Measurements from ENCODE around the gene LGALS9C. TPM values are rescaled to one million over a fixed set of nuclear protein-coding genes. Genes with fewer than 3 reads are reported as not detected.
"Not testable (repeated sequence)": the region's sequence is repeated elsewhere in the genome, so short reads cannot be mapped to it uniquely, and the experiment has no call there.

LGALS9C gene
- total and polyA plus RNA-seq, 2 of the 13 experiments (the other 11 are each of a cell fraction or from before 2014, with no cell fraction given) = not detected

GRCh38 chr17:18463831-18464502 lies 12.6 kb upstream of the LGALS9C start:
- H3K4me3 ChIP-seq (replicated peaks in 1 of 3; ENCODE audit: insufficient read depth in 1 of 3, low read depth in 2 of 3, low read length in 3 of 3); H3K27me3 ChIP-seq (ENCODE audit: control insufficient read depth in 1 of 2, insufficient read depth in 2 of 2, low read length in 2 of 2); in situ Hi-C loops (cut with HindIII; ENCODE audit: extremely low pct_ligation_motif_present, low pct_unique_long_range_greater_than_20kb); intact Hi-C loops (cut with micrococcal nuclease; ENCODE audit: unreplicated experiment); DNase-seq (ENCODE audit: low spot score); H3K27ac ChIP-seq (ENCODE audit: extremely low read length, insufficient read depth, low read length); ATAC-seq; H3K4me2 ChIP-seq (ENCODE audit: low read depth, low read length); H3K9me3 ChIP-seq (ENCODE audit: low read length); H3K36me3 ChIP-seq (replicated peaks in 1 of 2; ENCODE audit: control insufficient read depth in 1 of 2, insufficient read depth in 2 of 2, low read length in 2 of 2); H3K9ac ChIP-seq (ENCODE audit: insufficient read depth, low read depth, low read length); FAIRE-seq; H2AFZ ChIP-seq (ENCODE audit: low read length); POLR2A ChIA-PET; H3K79me2 ChIP-seq (ENCODE audit: insufficient read depth, low read length); H4K20me1 ChIP-seq (ENCODE audit: insufficient read depth, low read length); CTCF ChIA-PET (ENCODE audit: low intra/inter-chr PET ratio, low total read pairs); H3K4me1 ChIP-seq (ENCODE audit: insufficient read depth, low read length); BruUV-seq (replicated peaks): not testable (repeated sequence)
- 56% methylated on average over 9 of the region's 11 CpGs for WGBS (ENCODE audit: low lambda C conversion rate)

GRCh38 chr17:18466250-18466983 lies 10.2 kb upstream of the LGALS9C start:
- H3K9ac ChIP-seq (ENCODE audit: insufficient read depth, low read depth, low read length); H2AFZ ChIP-seq (ENCODE audit: low read length); FAIRE-seq; H3K79me2 ChIP-seq (ENCODE audit: insufficient read depth, low read length); DNase-seq (ENCODE audit: low spot score); H3K36me3 ChIP-seq (replicated peaks in 1 of 2; ENCODE audit: control insufficient read depth in 1 of 2, insufficient read depth in 2 of 2, low read length in 2 of 2); H3K27me3 ChIP-seq (ENCODE audit: control insufficient read depth in 1 of 2, insufficient read depth in 2 of 2, low read length in 2 of 2); in situ Hi-C loops (cut with HindIII; ENCODE audit: extremely low pct_ligation_motif_present, low pct_unique_long_range_greater_than_20kb); H4K20me1 ChIP-seq (ENCODE audit: insufficient read depth, low read length); H3K4me2 ChIP-seq (ENCODE audit: low read depth, low read length); POLR2A ChIA-PET; ATAC-seq; H3K27ac ChIP-seq (ENCODE audit: extremely low read length, insufficient read depth, low read length); BruUV-seq (replicated peaks); H3K9me3 ChIP-seq (ENCODE audit: low read length); H3K4me1 ChIP-seq (ENCODE audit: insufficient read depth, low read length); CTCF ChIA-PET (ENCODE audit: low intra/inter-chr PET ratio, low total read pairs); intact Hi-C loops (cut with micrococcal nuclease; ENCODE audit: unreplicated experiment); H3K4me3 ChIP-seq (replicated peaks in 1 of 3; ENCODE audit: insufficient read depth in 1 of 3, low read depth in 2 of 3, low read length in 3 of 3): not testable (repeated sequence)
- 34% methylated on average over 5 of the region's 6 CpGs for WGBS (ENCODE audit: low lambda C conversion rate)

GRCh38 chr17:18467001-18467400 lies 9.6 kb upstream of the LGALS9C start:
- H3K9ac ChIP-seq (ENCODE audit: insufficient read depth, low read depth, low read length); DNase-seq (ENCODE audit: low spot score); FAIRE-seq; H3K9me3 ChIP-seq (ENCODE audit: low read length); ATAC-seq; CTCF ChIA-PET (ENCODE audit: low intra/inter-chr PET ratio, low total read pairs); BruUV-seq (replicated peaks); H3K79me2 ChIP-seq (ENCODE audit: insufficient read depth, low read length); H3K4me3 ChIP-seq (replicated peaks in 1 of 3; ENCODE audit: insufficient read depth in 1 of 3, low read depth in 2 of 3, low read length in 3 of 3); H4K20me1 ChIP-seq (ENCODE audit: insufficient read depth, low read length); H3K4me2 ChIP-seq (ENCODE audit: low read depth, low read length); POLR2A ChIA-PET; in situ Hi-C loops (cut with HindIII; ENCODE audit: extremely low pct_ligation_motif_present, low pct_unique_long_range_greater_than_20kb); H2AFZ ChIP-seq (ENCODE audit: low read length); H3K4me1 ChIP-seq (ENCODE audit: insufficient read depth, low read length); H3K27me3 ChIP-seq (ENCODE audit: control insufficient read depth in 1 of 2, insufficient read depth in 2 of 2, low read length in 2 of 2); H3K36me3 ChIP-seq (replicated peaks in 1 of 2; ENCODE audit: control insufficient read depth in 1 of 2, insufficient read depth in 2 of 2, low read length in 2 of 2); intact Hi-C loops (cut with micrococcal nuclease; ENCODE audit: unreplicated experiment); H3K27ac ChIP-seq (ENCODE audit: extremely low read length, insufficient read depth, low read length): not testable (repeated sequence)
- 9% methylated on average over 5 of the region's 5 CpGs for whole genome bisulfite sequencing (ENCODE audit: low lambda C conversion rate)

GRCh38 chr17:18468472-18469171 lies 8.0 kb upstream of the LGALS9C start:
- H2AFZ ChIP-seq (ENCODE audit: low read length); CTCF ChIA-PET (ENCODE audit: low intra/inter-chr PET ratio, low total read pairs); H3K27ac ChIP-seq (ENCODE audit: extremely low read length, insufficient read depth, low read length); H4K20me1 ChIP-seq (ENCODE audit: insufficient read depth, low read length); H3K9me3 ChIP-seq (ENCODE audit: low read length); in situ Hi-C loops (cut with HindIII; ENCODE audit: extremely low pct_ligation_motif_present, low pct_unique_long_range_greater_than_20kb); H3K27me3 ChIP-seq (ENCODE audit: control insufficient read depth in 1 of 2, insufficient read depth in 2 of 2, low read length in 2 of 2); H3K4me1 ChIP-seq (ENCODE audit: insufficient read depth, low read length); H3K4me2 ChIP-seq (ENCODE audit: low read depth, low read length); H3K9ac ChIP-seq (ENCODE audit: insufficient read depth, low read depth, low read length); FAIRE-seq; H3K36me3 ChIP-seq (replicated peaks in 1 of 2; ENCODE audit: control insufficient read depth in 1 of 2, insufficient read depth in 2 of 2, low read length in 2 of 2); POLR2A ChIA-PET; DNase-seq (ENCODE audit: low spot score); H3K79me2 ChIP-seq (ENCODE audit: insufficient read depth, low read length); BruUV-seq (replicated peaks); intact Hi-C loops (cut with micrococcal nuclease; ENCODE audit: unreplicated experiment); H3K4me3 ChIP-seq (replicated peaks in 1 of 3; ENCODE audit: insufficient read depth in 1 of 3, low read depth in 2 of 3, low read length in 3 of 3): not testable (repeated sequence)
- peak; percentile 52; the same call in 2 of the 3 replicates for ATAC-seq
- WGBS (ENCODE audit: low lambda C conversion rate) = 55% methylated on average over 4 of the region's 10 CpGs
